H1 (cell line): Measurements from ENCODE around the gene GUCA1A. TPM values are rescaled to one million over a fixed set of nuclear protein-coding genes. Genes with fewer than 3 reads are reported as not detected.

ENCODE experiments used
- CBX8 ChIP-seq: fragments of 300-800, 300-1000 bp; sonication (generic); IDR thresholded peaks from 2 replicates; pipeline ENCODE4 v1.7.1; 2016; ENCODE audit warnings: low read depth, low read length, borderline replicate concordance
- CHD7 ChIP-seq: fragments of 300-600 bp; sonication (generic); IDR thresholded peaks from 2 replicates; pipeline ENCODE4 v1.7.1; 2012; ENCODE audit warnings: low read length, moderate library complexity, mild to moderate bottlenecking, inconsistent platforms; ENCODE audit not compliant: insufficient replicate concordance
- FOSL1 ChIP-seq: IDR thresholded peaks from 2 replicates; pipeline ENCODE4 v1.6.1; 2011; ENCODE audit warnings: mild to moderate bottlenecking, low read depth, low read length, moderate library complexity; ENCODE audit not compliant: insufficient read depth
- HDAC2 ChIP-seq, 2 experiments: fragments of 300-600 bp in 1 of 2; sonication (generic) in 1 of 2; IDR thresholded peaks; 2 replicates each; pipeline ENCODE4 v1.6.1; 2011 to 2012; ENCODE audit warnings: low read depth in 2 of 2, low read length in 2 of 2, mild to moderate bottlenecking in 2 of 2, moderate library complexity in 2 of 2, borderline replicate concordance in 1 of 2, inconsistent platforms in 1 of 2
- KDM1A ChIP-seq: fragments of 200-600, 300-600 bp; sonication (generic); IDR thresholded peaks from 2 replicates; pipeline ENCODE4 v1.7.1; 2016; ENCODE audit warnings: mild to moderate bottlenecking, low read length, borderline replicate concordance
- MAX ChIP-seq: IDR thresholded peaks from 2 replicates; pipeline ENCODE4 v1.6.1; 2012; ENCODE audit warnings: inconsistent platforms
- RFX5 ChIP-seq: IDR thresholded peaks from 2 replicates; pipeline ENCODE4 v1.6.1; 2011; ENCODE audit warnings: low read depth, low read length, improper control_type of control experiment, borderline replicate concordance
- SAP30 ChIP-seq: fragments of 300-600 bp; sonication (generic); IDR thresholded peaks from 2 replicates; pipeline ENCODE4 v1.7.1; 2012; ENCODE audit warnings: low read length, moderate library complexity, mild to moderate bottlenecking, inconsistent platforms; ENCODE audit not compliant: insufficient read depth, insufficient replicate concordance
- SIRT6 ChIP-seq: IDR thresholded peaks from one replicate; pipeline ENCODE4 v1.7.1; 2012; ENCODE audit warnings: low read length, inconsistent platforms
- SP2 ChIP-seq: IDR thresholded peaks from 2 replicates; pipeline ENCODE4 v1.6.1; 2012; ENCODE audit warnings: mild to moderate bottlenecking, low read length, inconsistent platforms
- TBP ChIP-seq: IDR thresholded peaks from 2 replicates; pipeline ENCODE4 v1.6.1; 2011; ENCODE audit warnings: low read depth, low read length, improper control_type of control experiment
- YY1 ChIP-seq: IDR thresholded peaks from 2 replicates; pipeline ENCODE4 v1.6.1; 2011; ENCODE audit warnings: low read depth, mild to moderate bottlenecking, low read length
- polyA plus RNA-seq, 7 experiments: library from polyadenylated mRNA; depleted of rRNA in 3 of 7; stranded (reverse) in 5 of 7; unstranded in 2 of 7; fragments of >200 nt in 5 of 7; fragments of 200-250 nt in 2 of 7; gene quantifications; 1 replicate in 5 of 7; 2 replicates in 1 of 7; 4 replicates in 1 of 7; pipeline versions ENCODE4 v1.2.1 to v1.2.3, GENCODE V29; 2011 to 2013; ENCODE audit warnings: missing spikeins in 2 of 7, mixed read lengths in 2 of 7
- total RNA-seq: library from RNA; stranded (reverse); fragmentation: NEBNext Ultra II Directional; extraction: Animal tissue kit (Norgen Biotek cat#: 25700); gene quantifications from 2 replicates; pipeline ENCODE4 v1.2.1, GENCODE V29; 2021

GUCA1A gene
- total and polyA plus RNA-seq, 2 of the 8 experiments (the other 6 are each of a cell fraction or from before 2014, with no cell fraction given): 4.6 to 24.6 TPM

GRCh38 chr6:42133926-42134325, 39.2 kb upstream of the GUCA1A start (continued):
- no peak for TF ChIP-seq CHD7
- TF ChIP-seq SAP30: no peak
- no peak for TF ChIP-seq SP2
- TF ChIP-seq SIRT6: no peak
- no peak for TF ChIP-seq YY1
- TF ChIP-seq CBX8: no peak
- no peak for TF ChIP-seq HDAC2 (IDR thresholded peaks at IDR 0.05; ENCODE audit: borderline replicate concordance in 1 of 2, low read depth in 2 of 2, low read length in 2 of 2)
- no peak for TF ChIP-seq MAX
- TF ChIP-seq RFX5: no peak
- no peak for TF ChIP-seq FOSL1
- no peak for TF ChIP-seq KDM1A
- TF ChIP-seq TBP: no peak
